ENCODE measurements around the gene ST7L.

GRCh38 chr1:112478314-112478713 lies 140.6 kb downstream of the ST7L start:
- TF ChIP-seq SNAI2 (CRISPR knock-in tag; IDR thresholded peaks at IDR 0.05) (no peak), GLIS3 (CRISPR knock-in tag; IDR thresholded peaks at IDR 0.05) (no peak), RARB (CRISPR knock-in tag; IDR thresholded peaks at IDR 0.05) (no peak), CSDC2 (CRISPR knock-in tag; IDR thresholded peaks at IDR 0.05) (no peak)

Measured in SK-N-SH treated with all-trans-retinoic acid at 6 μM for 48 hours (cell line).